Calu3 (cell line): ENCODE data around the gene GSDME. TPM values are rescaled to one million over a fixed set of nuclear protein-coding genes. Genes with fewer than 3 reads are reported as not detected.

Source experiments
- BruUV-seq: library from RNA; stranded (reverse); fragments of 400-500 nt; replicated peaks from 2 replicates; lab custom pipeline; 2021; lab: Mats Ljungman, UMichigan
- CTCF ChIA-PET: fragments of 300-600 bp; sonication (Branson Sonifier 250); formaldehyde crosslinking; loops from one replicate; lab custom pipeline; 2022; ENCODE audit warnings: antibody characterized with exemption; lab: Charles Lee
- DNase-seq: peaks from one replicate; pipeline ENCODE4 v3.0.0; 2022
- H3K27ac Mint-ChIP-seq: one replicate; pipeline ENCODE4 v1.8.0; 2022; ENCODE audit warnings: mixed read lengths; ENCODE audit not compliant: unreplicated experiment
- H3K27me3 Mint-ChIP-seq: one replicate; pipeline ENCODE4 v1.8.0; 2022; ENCODE audit warnings: mixed read lengths; ENCODE audit not compliant: unreplicated experiment
- H3K36me3 Mint-ChIP-seq: one replicate; pipeline ENCODE4 v1.8.0; 2022; ENCODE audit warnings: mild to moderate bottlenecking, moderate library complexity, mixed read lengths; ENCODE audit not compliant: insufficient read depth, unreplicated experiment
- H3K4me1 Mint-ChIP-seq: one replicate; pipeline ENCODE4 v1.8.0; 2022; ENCODE audit warnings: mild to moderate bottlenecking, low read depth, mixed read lengths; ENCODE audit not compliant: unreplicated experiment
- H3K4me3 Mint-ChIP-seq: one replicate; pipeline ENCODE4 v1.8.0; 2022; ENCODE audit warnings: mild to moderate bottlenecking, low read depth, moderate library complexity, mixed read lengths; ENCODE audit not compliant: unreplicated experiment
- H3K9me3 Mint-ChIP-seq: one replicate; pipeline ENCODE4 v1.8.0; 2022; ENCODE audit warnings: low read depth, mixed read lengths; ENCODE audit not compliant: unreplicated experiment
- intact Hi-C: fragments of 100-400 bp; cut with micrococcal nuclease; formaldehyde crosslinking; loops from one replicate; pipeline ENCODE4 v1.10.0; 2022; ENCODE audit not compliant: unreplicated experiment
- total RNA-seq: library from RNA; stranded (reverse); gene quantifications from 2 replicates; pipeline ENCODE4 v1.2.3, GENCODE V29; 2022
- TF ChIP-seq, protein P1 (sequence below): fragments of 200-600 bp; IDR thresholded peaks from one replicate; pipeline ENCODE4 v1.8.0; 2022; ENCODE audit warnings: antibody characterized with exemption; ENCODE audit not compliant: unreplicated experiment

Gene GSDME
- total RNA-seq, 1 experiment from 2014 or later: 9.4 TPM

- intact Hi-C loops: no loop called here
- Mint-ChIP-seq H3K9me3 (peaks cover 2% of the 10 kb centered on the region), H3K36me3 (no peaks in the 10 kb centered on the region), H3K4me1 (no peaks in the 10 kb centered on the region), H3K27me3 (no peaks in the 10 kb centered on the region), H3K4me3 (no peak overlapping the region), H3K27ac (no peak overlapping the region)
- no peak for DNase-seq
- TF ChIP-seq, protein P1, sequence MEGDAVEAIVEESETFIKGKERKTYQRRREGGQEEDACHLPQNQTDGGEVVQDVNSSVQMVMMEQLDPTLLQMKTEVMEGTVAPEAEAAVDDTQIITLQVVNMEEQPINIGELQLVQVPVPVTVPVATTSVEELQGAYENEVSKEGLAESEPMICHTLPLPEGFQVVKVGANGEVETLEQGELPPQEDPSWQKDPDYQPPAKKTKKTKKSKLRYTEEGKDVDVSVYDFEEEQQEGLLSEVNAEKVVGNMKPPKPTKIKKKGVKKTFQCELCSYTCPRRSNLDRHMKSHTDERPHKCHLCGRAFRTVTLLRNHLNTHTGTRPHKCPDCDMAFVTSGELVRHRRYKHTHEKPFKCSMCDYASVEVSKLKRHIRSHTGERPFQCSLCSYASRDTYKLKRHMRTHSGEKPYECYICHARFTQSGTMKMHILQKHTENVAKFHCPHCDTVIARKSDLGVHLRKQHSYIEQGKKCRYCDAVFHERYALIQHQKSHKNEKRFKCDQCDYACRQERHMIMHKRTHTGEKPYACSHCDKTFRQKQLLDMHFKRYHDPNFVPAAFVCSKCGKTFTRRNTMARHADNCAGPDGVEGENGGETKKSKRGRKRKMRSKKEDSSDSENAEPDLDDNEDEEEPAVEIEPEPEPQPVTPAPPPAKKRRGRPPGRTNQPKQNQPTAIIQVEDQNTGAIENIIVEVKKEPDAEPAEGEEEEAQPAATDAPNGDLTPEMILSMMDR: no peak
- CTCF ChIA-PET: no interaction called here
- BruUV-seq: no TSS peak
Observed at GRCh38 chr7:24732646-24733413, 24.4 kb downstream of the GSDME start.

DNA sequence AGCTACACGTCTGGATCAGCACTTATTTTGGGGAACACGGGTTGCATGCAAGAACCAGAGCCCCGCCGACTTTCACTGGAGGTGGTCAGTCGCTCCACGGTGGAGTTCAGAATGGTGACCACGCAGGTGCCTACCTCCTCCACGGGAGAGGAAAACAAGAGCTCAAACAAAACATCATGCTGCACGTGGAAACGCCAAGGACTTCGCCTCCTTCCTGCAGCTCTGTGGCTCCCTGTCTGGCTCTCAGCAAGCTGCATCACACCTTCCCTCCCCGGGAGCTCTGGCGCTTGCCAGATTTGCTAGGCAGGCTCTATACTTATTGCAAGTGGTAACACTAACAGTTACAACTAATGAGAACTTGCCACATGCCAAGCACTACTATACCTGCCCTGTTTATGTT is 26.0 kb downstream of the GSDME start:
- H3K27ac Mint-ChIP-seq: no peak overlapping the region
- intact Hi-C loops: no loop called here
- CTCF ChIA-PET: no interaction called here

GRCh38 chr7:24730018-24730369 is 27.3 kb downstream of the GSDME start:
- H3K9me3 Mint-ChIP-seq: no peaks in the 10 kb centered on the region
- no peak overlapping the region for H3K27ac Mint-ChIP-seq
- intact Hi-C loops: no loop called here
- TF ChIP-seq, protein P1: no peak
- CTCF ChIA-PET: no interaction called here
- DNase-seq: no peak
- H3K36me3 Mint-ChIP-seq: no peaks in the 10 kb centered on the region
- no peak overlapping the region for H3K4me3 Mint-ChIP-seq
- H3K4me1 Mint-ChIP-seq: no peaks in the 10 kb centered on the region
- no peaks in the 10 kb centered on the region for H3K27me3 Mint-ChIP-seq
- BruUV-seq: no TSS peak

More for the DNA sequence above, 26.0 kb downstream of the GSDME start:
- Mint-ChIP-seq H3K27me3 (no peaks in the 10 kb centered on the region), H3K36me3 (no peaks in the 10 kb centered on the region), H3K4me1 (no peaks in the 10 kb centered on the region), H3K4me3 (no peak overlapping the region), H3K9me3 (peaks cover 2% of the 10 kb centered on the region)
- no peak for DNase-seq
- TF ChIP-seq, protein P1: no peak
- no TSS peak for BruUV-seq

GRCh38 chr7:24729365-24730017 is 27.8 kb downstream of the GSDME start:
- H3K36me3 Mint-ChIP-seq: no peaks in the 10 kb centered on the region
- intact Hi-C loops: no loop called here
- no peaks in the 10 kb centered on the region for H3K27me3 Mint-ChIP-seq
- CTCF ChIA-PET: no interaction called here
- H3K27ac Mint-ChIP-seq: no peak overlapping the region
- no peak overlapping the region for H3K4me3 Mint-ChIP-seq
- TF ChIP-seq, protein P1: no peak
- peaks cover 2% of the 10 kb centered on the region for H3K9me3 Mint-ChIP-seq
- no TSS peak for BruUV-seq
- DNase-seq: no peak
- H3K4me1 Mint-ChIP-seq: no peaks in the 10 kb centered on the region
